Type B pancreatic cell (in vitro differentiated cells): ENCODE results near the gene ARHGEF16. TPM values are rescaled to one million over a fixed set of nuclear protein-coding genes. Genes with fewer than 3 reads are reported as not detected.

Experiments
- DNase-seq: peaks from one replicate; pipeline ENCODE4 v3.0.0; 2021; ENCODE audit warnings: mixed read lengths; ENCODE audit not compliant: unreplicated experiment; ENCODE audit errors: extremely low spot score
- H3K27ac Mint-ChIP-seq: 2 replicates; pipeline ENCODE4 v1.8.0; 2021; ENCODE audit warnings: mild to moderate bottlenecking, mixed read lengths
- H3K27me3 Mint-ChIP-seq: 2 replicates; pipeline ENCODE4 v1.8.0; 2021; ENCODE audit warnings: mixed read lengths
- H3K36me3 Mint-ChIP-seq: 2 replicates; pipeline ENCODE4 v1.8.0; 2021; ENCODE audit warnings: mixed read lengths
- H3K4me1 Mint-ChIP-seq: one replicate; pipeline ENCODE4 v1.8.0; 2021; ENCODE audit warnings: mixed read lengths; ENCODE audit not compliant: unreplicated experiment
- H3K4me3 Mint-ChIP-seq: 2 replicates; pipeline ENCODE4 v1.8.0; 2021; ENCODE audit warnings: mild to moderate bottlenecking, mixed read lengths
- H3K9me3 Mint-ChIP-seq: 2 replicates; pipeline ENCODE4 v1.8.0; 2021; ENCODE audit warnings: mixed read lengths
- total RNA-seq: library from RNA; stranded (reverse); gene quantifications from 2 replicates; pipeline ENCODE4 v1.2.1, GENCODE V29; 2021; ENCODE audit warnings: low replicate concordance
- TF ChIP-seq, protein P1 (sequence below): fragments of 200-600 bp; sonication (generic); conservative IDR thresholded peaks from 2 replicates; pipeline ENCODE4 v1.5.0; 2021; ENCODE audit warnings: antibody characterized with exemption, mild to moderate bottlenecking

The ARHGEF16 gene
- total RNA-seq, 1 donor from 2014 or later = 16.1 TPM

DNA sequence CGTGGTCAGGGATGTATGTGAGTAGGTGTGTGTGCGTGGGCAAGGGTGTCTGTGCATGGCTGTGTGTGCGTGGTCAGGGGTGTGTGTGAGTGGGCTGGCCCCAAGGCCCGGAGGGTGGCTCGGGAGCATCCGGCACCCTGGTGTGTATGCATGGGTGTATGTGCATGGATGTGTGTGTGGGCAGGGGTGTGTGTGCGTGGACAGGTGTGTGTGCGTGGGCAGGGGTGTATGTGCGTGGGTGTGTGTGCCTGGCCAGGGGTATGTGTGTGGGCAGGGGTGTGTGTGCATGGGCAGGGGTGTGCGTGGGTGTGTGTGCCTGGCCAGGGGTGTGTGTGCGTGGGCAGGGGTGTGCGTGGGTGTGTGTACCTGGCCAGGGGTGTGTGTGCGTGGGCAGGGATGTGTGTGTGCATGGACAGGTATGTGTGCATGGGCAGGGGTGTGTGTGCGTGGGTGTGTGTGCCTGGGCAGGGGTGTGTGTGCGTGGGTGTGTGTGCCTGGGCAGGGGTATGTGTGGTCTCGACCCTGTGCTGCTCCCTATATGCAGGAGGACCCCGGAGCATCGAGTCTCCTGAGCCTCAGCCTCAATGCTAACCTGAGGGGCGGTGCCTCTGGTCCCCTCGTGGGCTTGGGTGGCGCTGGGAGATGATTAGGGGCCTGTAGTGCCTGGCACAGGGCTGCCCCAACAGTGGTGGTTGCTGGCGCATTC, 16.3 kb downstream of the ARHGEF16 start:
- DNase-seq = no peak
- no peak overlapping the region for H3K4me3 Mint-ChIP-seq

DNA sequence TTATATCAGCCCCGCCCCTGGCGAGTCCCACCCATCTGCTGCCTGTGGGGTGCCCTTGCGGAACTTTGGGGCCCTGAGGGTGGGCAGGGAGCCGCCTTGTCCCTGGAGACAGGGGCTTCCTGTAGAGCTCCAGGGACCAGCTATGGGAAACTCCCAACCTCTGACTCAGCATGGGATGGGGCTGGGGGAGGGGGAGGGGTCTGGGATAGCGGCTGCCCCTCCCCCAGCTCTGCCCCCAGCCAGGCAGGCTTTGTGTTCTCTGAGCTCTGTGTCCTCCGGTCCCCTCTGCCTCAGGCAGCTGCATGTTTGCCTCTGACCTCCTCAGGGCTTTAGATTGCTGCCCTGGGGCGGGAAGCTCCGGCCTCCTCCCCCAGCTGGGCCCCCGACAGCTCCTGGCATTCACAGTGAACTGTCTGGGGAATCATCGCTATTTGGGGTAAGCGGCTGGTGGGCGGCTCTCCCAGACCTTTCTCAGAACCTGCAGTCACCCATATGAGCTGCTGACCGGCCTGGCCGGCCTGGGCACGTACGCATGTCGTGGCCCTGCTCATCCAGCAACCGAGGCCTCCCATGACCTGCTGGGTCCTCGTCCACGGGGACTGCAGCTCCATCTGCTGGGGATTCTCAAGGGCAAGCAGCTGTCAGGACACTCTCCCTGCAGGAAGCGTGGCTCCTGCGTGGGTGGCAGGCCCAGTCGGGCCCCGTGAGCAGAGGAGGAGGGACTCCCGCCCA, 17.1 kb downstream of the ARHGEF16 start:
- TF ChIP-seq, protein P1, sequence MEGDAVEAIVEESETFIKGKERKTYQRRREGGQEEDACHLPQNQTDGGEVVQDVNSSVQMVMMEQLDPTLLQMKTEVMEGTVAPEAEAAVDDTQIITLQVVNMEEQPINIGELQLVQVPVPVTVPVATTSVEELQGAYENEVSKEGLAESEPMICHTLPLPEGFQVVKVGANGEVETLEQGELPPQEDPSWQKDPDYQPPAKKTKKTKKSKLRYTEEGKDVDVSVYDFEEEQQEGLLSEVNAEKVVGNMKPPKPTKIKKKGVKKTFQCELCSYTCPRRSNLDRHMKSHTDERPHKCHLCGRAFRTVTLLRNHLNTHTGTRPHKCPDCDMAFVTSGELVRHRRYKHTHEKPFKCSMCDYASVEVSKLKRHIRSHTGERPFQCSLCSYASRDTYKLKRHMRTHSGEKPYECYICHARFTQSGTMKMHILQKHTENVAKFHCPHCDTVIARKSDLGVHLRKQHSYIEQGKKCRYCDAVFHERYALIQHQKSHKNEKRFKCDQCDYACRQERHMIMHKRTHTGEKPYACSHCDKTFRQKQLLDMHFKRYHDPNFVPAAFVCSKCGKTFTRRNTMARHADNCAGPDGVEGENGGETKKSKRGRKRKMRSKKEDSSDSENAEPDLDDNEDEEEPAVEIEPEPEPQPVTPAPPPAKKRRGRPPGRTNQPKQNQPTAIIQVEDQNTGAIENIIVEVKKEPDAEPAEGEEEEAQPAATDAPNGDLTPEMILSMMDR = peak; percentile 65
- Mint-ChIP-seq H3K36me3 (peaks cover 3% of the 10 kb centered on the region), H3K4me1 (peaks cover 21% of the 10 kb centered on the region), H3K4me3 (no peak overlapping the region), H3K27me3 (no peaks in the 10 kb centered on the region), H3K27ac (peak overlapping the region; percentile 74), H3K9me3 (no peaks in the 10 kb centered on the region)
- no peak for DNase-seq

More for the DNA sequence above, 16.3 kb downstream of the ARHGEF16 start:
- TF ChIP-seq, protein P1 = no peak
- Mint-ChIP-seq H3K36me3 (peaks cover 3% of the 10 kb centered on the region), H3K9me3 (no peaks in the 10 kb centered on the region), H3K4me1 (peaks cover 21% of the 10 kb centered on the region), H3K27ac (peak overlapping the region; percentile 74), H3K27me3 (no peaks in the 10 kb centered on the region)

DNA sequence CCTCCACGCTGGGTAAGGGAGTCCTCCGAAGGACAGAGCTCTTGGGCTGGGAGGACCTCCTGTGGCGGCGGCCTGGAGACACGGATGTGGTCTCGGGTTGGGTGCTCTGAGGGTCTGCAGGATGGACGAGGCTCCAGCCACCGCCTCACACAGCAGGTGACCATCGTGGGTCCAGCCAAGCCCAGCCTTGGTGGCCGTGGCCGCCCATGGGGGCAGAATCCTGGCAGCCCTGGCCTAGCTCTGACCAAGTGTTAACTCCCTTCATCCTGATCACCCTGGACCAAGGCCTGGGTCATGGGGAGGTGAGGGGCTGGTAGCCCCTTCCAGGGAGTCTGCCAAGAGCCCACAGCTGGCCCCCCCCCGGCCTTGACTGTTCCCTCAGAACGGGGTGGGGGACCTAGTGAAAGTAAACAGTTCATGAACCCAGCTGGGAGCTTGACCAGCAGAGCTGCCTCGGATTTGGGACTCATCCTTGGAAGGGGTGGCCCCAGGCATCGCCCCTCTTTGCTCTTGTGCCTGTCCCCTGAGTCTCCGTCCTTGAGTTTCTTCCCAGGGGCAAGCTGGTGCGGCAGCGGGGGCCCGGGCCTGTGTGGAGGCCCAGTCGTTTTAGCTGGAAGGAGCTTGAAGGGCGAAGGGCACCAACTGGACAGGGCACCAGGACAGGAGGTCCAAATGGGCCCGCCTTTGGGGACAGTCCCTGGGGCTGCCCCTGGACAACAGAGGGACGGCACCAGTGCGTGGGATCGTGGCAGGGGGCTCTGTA, 17.8 kb downstream of the ARHGEF16 start:
- no peak overlapping the region for H3K27ac Mint-ChIP-seq
- H3K4me3 Mint-ChIP-seq = no peak overlapping the region
- H3K4me1 Mint-ChIP-seq = peaks cover 21% of the 10 kb centered on the region
- no peak for DNase-seq
- H3K27me3 Mint-ChIP-seq = no peaks in the 10 kb centered on the region
- TF ChIP-seq, protein P1 = peak; percentile 17
- H3K36me3 Mint-ChIP-seq = peaks cover 3% of the 10 kb centered on the region
- H3K9me3 Mint-ChIP-seq = no peaks in the 10 kb centered on the region

DNA sequence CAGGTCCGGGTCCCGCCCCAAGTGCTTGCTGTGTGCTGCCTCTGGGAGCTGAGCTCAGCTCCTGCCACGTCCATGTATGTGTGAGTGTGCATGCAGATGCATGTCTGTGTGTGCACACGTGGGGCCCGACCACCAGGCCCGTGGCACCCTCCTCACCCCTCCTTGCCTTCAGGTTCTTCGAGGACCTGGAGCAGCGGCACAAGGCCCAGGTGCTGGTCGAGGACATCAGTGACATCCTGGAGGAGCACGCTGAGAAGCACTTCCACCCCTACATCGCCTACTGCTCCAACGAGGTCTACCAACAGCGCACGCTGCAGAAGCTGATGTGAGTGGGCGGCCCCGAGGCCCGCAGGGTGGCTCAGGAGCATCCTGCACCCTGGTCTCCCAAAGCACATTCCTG, 18.4 kb downstream of the ARHGEF16 start:
- no peaks in the 10 kb centered on the region for H3K27me3 Mint-ChIP-seq
- TF ChIP-seq, protein P1 = no peak
- no peaks in the 10 kb centered on the region for H3K9me3 Mint-ChIP-seq
- no peak overlapping the region for H3K4me3 Mint-ChIP-seq
- peaks cover 3% of the 10 kb centered on the region for H3K36me3 Mint-ChIP-seq
- peaks cover 21% of the 10 kb centered on the region for H3K4me1 Mint-ChIP-seq
- no peak overlapping the region for H3K27ac Mint-ChIP-seq
- DNase-seq = no peak

DNA sequence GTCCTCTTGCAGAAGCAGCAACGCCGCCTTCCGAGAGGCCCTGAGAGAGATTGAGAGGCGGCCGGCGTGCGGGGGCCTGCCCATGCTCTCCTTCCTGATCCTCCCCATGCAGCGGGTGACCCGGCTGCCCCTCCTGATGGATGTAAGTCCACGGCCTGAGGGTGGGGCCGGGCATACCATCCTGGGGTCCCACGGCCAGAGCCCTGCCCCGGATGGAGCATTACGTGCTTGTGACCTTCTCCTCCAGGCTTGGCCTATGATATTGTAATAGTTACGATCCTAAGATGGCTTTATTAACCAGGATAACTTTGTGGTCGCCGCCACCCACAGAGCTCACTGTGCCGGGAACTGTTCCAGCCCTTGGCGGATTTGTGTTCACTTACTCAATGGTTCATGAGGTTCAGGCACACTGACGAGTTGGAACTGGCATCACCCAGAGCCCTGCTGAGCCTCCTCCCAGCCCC, 18.9 kb downstream of the ARHGEF16 start:
- H3K4me1 Mint-ChIP-seq = peaks cover 21% of the 10 kb centered on the region

More for the DNA sequence above, 18.9 kb downstream of the ARHGEF16 start:
- no peak for DNase-seq
- Mint-ChIP-seq H3K9me3 (no peaks in the 10 kb centered on the region), H3K4me3 (no peak overlapping the region), H3K27ac (peak overlapping the region; percentile 23), H3K27me3 (no peaks in the 10 kb centered on the region), H3K36me3 (peaks cover 3% of the 10 kb centered on the region)
- TF ChIP-seq, protein P1 = no peak
